NCI-H2081 treated with DMSO at 0.1 percent for 48 hours (cell line): ENCODE measurements around the gene POLR2H.

ENCODE experiments used
- DNase-seq: peaks from one replicate; lab custom pipeline; 2025; lab: John Stamatoyannopoulos, UW

Gene POLR2H

DNA sequence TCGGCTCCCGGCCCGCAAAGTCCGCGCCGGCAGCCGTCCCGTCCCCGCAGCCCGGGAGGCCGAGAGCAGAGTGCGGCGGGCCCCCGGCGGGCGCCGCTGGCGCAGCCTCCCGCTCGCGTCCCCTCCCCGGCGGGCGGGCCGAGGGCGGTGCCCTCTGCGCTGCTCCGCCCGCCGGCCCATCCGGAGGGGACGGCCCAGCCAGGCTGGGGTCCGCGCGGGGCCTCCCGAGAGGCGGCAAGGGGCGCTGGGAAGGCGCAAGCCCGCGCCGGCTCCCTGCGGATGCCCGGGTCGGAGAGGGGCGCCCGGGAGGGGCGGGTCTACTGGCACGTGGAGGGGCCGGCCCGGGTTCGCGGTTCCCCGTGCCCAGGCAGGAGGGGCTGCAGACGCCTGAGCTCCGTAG is at the start of gene POLR2H, which contains the start of gene CLCN2:
POLR2H (plus strand) TSS at position 179 of the 400 bp plus-strand sequence. CDS start 1,783 bp downstream, outside the sequence.
CLCN2 (minus strand) TSS at position 74 of the 400 bp plus-strand sequence. CDS start 126 bp downstream, outside the sequence.
- no peak for DNase-seq

DNA sequence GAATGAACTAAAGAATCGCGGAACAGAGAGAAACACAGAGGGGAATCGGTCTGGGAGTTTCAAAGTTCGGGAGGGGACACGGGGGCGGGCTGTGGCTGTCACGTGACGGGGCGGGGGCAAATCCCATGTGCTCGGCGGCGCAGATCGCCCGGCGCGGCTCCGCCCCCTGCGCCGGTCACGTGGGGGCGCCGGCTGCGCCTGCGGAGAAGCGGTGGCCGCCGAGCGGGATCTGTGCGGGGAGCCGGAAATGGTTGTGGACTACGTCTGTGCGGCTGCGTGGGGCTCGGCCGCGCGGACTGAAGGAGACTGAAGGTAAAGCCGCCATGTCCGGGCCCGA is 47.2 kb upstream of the POLR2H start, which contains the start of gene EIF4G1:
EIF4G1 (plus strand) TSS at position 244 of the 337 bp plus-strand sequence. CDS start 1,191 bp downstream, outside the sequence.
- peak; percentile 90 for DNase-seq

DNA sequence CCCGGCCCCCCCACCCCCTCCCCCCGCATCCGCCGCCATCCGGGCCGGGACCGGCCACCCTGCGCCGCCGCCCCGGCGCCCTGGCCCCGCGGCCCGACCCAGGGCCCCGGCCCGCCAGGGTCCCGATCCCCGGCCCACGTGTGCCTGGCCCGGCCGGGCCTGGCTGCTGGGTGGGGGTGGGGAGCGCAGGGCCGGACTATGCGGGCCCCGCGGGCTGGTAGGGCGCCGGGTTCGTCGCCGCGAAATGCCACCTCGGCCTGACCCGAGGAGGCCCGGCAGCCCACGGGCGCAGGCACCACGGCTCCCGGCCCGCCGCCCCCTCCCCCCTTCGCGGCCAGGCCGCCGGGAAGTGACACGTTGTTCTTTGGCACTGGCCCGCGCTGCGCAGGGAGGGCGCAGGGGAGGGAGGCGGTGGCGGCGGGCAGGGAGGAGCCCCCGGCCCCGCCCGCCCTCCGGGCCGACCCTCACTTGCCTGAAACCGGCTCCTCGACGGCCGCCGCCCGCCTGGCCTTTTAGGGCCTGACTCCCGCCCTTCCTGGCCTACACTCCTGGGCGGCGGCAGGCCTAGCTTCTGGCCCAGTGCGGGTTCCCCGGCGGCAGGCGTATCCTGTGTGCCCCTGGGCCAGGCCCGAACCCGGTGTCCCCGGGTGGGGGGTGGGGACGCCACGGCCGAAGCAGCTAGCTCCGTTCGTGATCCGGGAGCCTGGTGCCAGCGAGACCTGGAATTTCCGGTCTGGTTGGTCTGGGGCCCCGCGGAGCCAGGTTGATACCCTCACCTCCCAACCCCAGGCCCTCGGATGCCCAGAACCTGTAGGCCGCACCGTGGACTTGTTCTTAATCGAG is 46.6 kb upstream of the POLR2H start:
- DNase-seq = no peak

DNA sequence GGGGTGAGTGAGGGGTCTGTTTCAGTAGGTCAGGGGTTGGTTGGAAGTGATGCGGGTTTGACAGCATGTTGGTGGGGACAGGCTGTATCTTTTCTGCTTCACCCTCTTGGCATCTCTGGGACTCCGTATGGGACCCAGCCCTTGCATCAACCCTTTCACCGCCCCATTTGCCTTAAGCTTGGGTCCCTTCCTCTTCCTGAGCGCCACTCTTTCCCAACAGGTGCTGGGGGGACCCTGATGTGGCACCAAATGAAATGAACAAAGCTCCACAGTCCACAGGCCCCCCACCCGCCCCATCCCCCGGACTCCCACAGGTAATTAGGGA is 46.0 kb upstream of the POLR2H start:
- DNase-seq = no peak

GRCh38 chr3:184315871-184316661 is 45.4 kb upstream of the POLR2H start:
- no peak for DNase-seq

DNA sequence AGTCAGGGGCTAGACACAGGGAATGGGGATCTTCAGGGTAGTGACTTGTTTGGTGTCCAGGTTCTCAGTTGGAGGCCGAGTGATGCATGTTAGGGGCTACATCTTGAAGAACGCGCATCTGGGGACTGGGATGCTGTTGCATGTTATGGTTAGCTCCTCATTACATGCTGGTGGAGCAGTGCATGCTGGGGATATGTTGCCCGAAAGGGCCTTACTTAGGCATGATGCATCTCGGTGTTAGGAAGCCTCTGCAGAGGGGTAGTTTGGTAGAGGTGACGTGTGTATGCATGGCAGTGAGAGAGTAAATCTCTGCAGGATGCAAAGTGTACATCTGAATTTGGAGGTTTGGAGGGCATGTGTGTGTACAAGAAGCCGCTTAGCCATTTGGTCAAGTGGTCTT is 44.7 kb upstream of the POLR2H start:
- DNase-seq = no peak

DNA sequence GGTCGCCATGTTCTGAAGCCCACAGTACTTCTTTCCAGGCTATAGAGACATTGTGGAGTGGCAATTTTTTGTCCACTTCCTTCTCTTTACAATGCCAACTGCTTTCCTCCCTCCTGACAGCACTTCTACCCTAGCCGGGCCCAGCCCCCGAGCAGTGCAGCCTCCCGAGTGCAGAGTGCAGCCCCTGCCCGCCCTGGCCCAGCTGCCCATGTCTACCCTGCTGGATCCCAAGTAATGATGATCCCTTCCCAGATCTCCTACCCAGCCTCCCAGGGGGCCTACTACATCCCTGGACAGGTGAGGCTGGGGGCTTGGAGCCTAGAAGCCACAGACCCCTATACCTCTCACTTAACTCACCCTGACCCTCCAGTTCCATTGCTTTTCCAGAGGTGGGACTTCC is 44.3 kb upstream of the POLR2H start:
- DNase-seq = no peak

- no peak for DNase-seq
These were observed 41.4 kb upstream of the POLR2H start for GRCh38 chr3:184320104-184320445.

DNA sequence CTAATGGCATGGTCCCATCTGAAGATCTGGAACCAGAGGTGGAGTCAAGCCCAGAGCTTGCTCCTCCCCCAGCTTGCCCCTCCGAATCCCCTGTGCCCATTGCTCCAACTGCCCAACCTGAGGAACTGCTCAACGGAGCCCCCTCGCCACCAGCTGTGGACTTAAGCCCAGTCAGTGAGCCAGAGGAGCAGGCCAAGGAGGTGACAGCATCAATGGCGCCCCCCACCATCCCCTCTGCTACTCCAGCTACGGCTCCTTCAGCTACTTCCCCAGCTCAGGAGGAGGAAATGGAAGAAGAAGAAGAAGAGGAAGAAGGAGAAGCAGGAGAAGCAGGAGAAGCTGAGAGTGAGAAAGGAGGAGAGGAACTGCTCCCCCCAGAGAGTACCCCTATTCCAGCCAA is 39.8 kb upstream of the POLR2H start:
- no peak for DNase-seq

DNA sequence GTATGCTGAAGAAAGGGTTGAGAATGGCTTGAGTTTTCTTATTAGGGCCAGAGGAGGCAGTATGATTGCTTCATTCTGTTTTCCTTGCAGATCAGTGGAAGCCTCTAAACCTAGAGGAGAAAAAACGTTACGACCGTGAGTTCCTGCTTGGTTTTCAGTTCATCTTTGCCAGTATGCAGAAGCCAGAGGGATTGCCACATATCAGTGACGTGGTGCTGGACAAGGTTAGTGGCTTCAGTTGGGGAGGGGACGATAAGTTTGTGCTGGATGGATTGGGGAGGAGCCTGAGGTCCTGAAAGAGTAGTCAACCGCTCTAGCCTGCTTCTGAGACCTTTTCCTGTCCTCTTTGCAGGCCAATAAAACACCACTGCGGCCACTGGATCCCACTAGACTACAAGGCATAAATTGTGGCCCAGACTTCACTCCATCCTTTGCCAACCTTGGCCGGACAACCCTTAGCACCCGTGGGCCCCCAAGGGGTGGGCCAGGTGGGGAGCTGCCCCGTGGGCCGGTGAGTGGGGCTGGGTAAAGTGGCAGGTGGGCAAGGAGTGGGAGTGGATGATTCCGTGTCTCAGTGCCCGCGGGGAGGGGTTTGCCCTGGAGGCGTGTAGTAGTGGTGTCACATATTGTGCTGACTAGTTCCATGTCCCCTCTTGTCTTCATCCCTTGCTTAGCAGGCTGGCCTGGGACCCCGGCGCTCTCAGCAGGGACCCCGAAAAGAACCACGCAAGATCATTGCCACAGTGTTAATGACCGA is 38.6 kb upstream of the POLR2H start:
- DNase-seq = no peak

DNA sequence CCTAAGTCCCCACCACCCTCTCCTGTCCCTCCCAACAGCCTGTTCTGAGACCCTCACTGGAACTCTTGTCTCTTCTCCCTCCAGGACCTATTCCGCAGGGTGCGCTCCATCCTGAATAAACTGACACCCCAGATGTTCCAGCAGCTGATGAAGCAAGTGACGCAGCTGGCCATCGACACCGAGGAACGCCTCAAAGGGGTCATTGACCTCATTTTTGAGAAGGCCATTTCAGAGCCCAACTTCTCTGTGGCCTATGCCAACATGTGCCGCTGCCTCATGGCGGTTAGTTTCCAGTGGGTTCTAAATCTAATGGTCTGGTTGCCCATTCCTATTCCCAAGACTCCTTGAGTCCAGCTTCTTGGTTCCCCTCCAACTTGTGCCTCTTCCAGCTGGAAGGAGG is 37.8 kb upstream of the POLR2H start:
- DNase-seq = no peak

DNA sequence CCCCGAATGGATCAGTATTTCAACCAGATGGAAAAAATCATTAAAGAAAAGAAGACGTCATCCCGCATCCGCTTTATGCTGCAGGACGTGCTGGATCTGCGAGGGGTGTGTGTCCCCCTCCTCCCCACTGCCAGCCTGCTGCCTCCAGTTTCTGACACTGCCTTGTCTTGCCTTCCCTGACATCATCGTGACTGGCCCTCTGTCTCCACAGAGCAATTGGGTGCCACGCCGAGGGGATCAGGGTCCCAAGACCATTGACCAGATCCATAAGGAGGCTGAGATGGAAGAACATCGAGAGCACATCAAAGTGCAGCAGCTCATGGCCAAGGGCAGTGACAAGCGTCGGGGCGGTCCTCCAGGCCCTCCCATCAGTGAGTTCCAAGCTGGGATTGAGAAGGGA is 36.2 kb upstream of the POLR2H start:
- DNase-seq = no peak

- DNase-seq = no peak
These were observed 35.7 kb upstream of the POLR2H start for GRCh38 chr3:184325715-184326369.

- DNase-seq = no peak
These were observed 34.3 kb upstream of the POLR2H start for GRCh38 chr3:184327171-184327570.

DNA sequence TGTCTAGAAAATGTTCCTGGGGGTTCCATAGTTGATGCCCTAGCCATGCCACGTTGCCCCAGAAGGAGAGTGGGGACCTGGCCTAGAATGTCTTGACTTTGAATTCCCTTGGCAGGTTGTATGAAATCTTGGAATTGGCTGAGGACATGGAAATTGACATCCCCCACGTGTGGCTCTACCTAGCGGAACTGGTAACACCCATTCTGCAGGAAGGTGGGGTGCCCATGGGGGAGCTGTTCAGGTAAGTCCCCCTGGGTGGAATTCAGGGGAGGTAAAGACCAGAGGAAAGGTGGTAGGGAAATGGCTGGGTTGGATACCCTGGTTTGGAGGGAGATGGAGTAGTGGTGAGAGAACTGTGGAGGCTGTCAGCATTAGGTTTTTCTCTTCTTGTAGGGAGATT is 33.0 kb upstream of the POLR2H start:
- no peak for DNase-seq

DNA sequence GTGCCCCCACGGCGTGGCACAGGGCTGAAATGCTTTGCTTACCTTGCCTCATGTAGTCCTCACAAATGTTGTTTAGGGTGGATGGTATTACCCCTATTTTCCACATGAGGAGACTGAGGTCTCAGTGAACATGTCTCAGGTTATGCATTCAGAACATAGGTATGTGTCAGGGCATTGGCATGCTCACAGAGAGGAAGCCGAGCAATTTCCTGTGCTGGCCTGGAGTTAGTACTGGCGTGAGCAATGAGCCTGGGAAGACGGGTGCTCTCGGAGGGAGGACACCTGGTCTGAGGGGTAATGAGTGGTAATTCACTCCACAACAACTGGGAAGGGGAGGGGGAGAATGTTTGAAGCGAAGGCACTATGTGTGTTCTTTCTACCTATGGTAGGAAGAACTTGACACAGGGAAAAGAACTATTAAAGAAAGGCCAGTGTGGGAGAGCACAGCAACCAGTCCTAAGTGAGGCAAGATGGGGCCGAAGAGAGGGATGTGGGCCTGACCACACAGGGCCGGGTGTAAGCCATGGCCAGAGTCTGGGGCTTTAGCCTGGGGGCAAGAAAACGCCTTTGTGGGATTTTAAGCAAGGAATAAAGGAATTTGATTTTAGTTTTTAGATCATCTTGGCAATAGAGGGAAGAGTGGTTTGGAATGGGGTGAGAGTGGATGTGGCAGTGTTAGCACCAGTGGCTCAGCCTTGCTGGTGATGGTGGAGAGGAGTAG is 29.0 kb upstream of the POLR2H start:
- DNase-seq = no peak

- no peak for DNase-seq
These were observed 28.3 kb upstream of the POLR2H start for GRCh38 chr3:184333190-184333589.

- DNase-seq = no peak
These were observed 27.8 kb upstream of the POLR2H start for GRCh38 chr3:184333700-184334099.

DNA sequence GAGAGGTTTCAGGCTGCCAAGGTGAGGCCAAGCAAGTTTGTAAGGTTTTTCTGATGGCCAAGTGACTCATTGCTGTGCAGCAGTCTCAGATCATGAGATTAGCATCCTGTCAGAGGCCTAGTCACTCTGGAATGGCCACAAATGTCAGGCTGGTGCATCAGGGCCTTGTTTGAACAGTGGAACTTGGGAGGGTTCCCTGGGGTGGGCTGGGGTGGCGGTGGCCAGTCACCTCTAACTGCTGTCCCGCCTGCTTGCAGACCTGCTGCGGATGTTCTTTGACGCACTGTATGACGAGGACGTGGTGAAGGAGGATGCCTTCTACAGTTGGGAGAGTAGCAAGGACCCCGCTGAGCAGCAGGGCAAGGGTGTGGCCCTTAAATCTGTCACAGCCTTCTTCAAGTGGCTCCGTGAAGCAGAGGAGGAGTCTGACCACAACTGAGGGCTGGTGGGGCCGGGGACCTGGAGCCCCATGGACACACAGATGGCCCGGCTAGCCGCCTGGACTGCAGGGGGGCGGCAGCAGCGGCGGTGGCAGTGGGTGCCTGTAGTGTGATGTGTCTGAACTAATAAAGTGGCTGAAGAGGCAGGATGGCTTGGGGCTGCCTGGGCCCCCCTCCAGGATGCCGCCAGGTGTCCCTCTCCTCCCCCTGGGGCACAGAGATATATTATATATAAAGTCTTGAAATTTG is 26.9 kb upstream of the POLR2H start:
- no peak for DNase-seq

GRCh38 chr3:184335291-184335660 is 26.2 kb upstream of the POLR2H start:
- DNase-seq = no peak
